NCI-H446 treated with DMSO at 0.1 percent for 48 hours (cell line): Measurements from ENCODE around the gene ZNF283.
"Not testable (repeated sequence)": the region's sequence is repeated elsewhere in the genome, so short reads cannot be mapped to it uniquely, and the experiment has no call there.

Source experiments
- DNase-seq: peaks from one replicate; lab custom pipeline; 2025; lab: John Stamatoyannopoulos, UW

Gene ZNF283

GRCh38 chr19:43848821-43849220 lies 21.7 kb downstream of the ZNF283 start:
- DNase-seq: no peak

GRCh38 chr19:43858174-43858573 lies 31.1 kb downstream of the ZNF283 start:
- DNase-seq: no peak

- not testable (repeated sequence) for DNase-seq
Measured at GRCh38 chr19:43866923-43867322, 39.8 kb downstream of the ZNF283 start.

- DNase-seq: no peak
Measured at GRCh38 chr19:43872547-43873336, 45.6 kb downstream of the ZNF283 start.

GRCh38 chr19:43880483-43880882 lies 53.4 kb downstream of the ZNF283 start:
- no peak for DNase-seq

GRCh38 chr19:43883864-43884263 lies 56.7 kb downstream of the ZNF283 start, which contains the start of gene ZNF404:
TSS of gene ZNF404 (minus strand) at chr19:43883964.
- DNase-seq: no peak

- DNase-seq: no peak
Measured at GRCh38 chr19:43895727-43896308, 68.7 kb downstream of the ZNF283 start.
